OCI-LY1 (cell line): Measurements from ENCODE around the gene GNG7.

ENCODE experiments used
- CTCF ChIP-seq: fragments of 200-600 bp; sonication (generic), shearing (Covaris generic); IDR thresholded peaks from 2 replicates; pipeline ENCODE4 v1.5.1; 2017; ENCODE audit warnings: mild to moderate bottlenecking, antibody characterized with exemption, low read length, moderate library complexity, mixed read lengths
- EZH2 ChIP-seq: fragments of 200-600 bp; sonication (generic), shearing (Covaris generic); IDR thresholded peaks from 2 replicates; pipeline ENCODE4 v1.8.0; 2017; ENCODE audit warnings: borderline replicate concordance, mixed run types, mild to moderate bottlenecking, antibody characterized with exemption, low read length, moderate library complexity, mixed read lengths

- no peak for TF ChIP-seq CTCF
- no peak for TF ChIP-seq EZH2
Observed at GRCh38 chr19:2483484-2484151, 218.9 kb downstream of the GNG7 start.
